Measurements from ENCODE around the gene KIAA0232. TPM values are rescaled to one million over a fixed set of nuclear protein-coding genes. Genes with fewer than 3 reads are reported as not detected.
A peak's percentile ranks its signal among the peaks of the same experiment; 100 is the strongest.

KIAA0232 gene
- total and polyA plus RNA-seq, 9 of the 15 experiments (the other 6 are each of a cell fraction or from before 2014, with no cell fraction given) = 3.5 to 17.4 (median 13.0) TPM

DNA sequence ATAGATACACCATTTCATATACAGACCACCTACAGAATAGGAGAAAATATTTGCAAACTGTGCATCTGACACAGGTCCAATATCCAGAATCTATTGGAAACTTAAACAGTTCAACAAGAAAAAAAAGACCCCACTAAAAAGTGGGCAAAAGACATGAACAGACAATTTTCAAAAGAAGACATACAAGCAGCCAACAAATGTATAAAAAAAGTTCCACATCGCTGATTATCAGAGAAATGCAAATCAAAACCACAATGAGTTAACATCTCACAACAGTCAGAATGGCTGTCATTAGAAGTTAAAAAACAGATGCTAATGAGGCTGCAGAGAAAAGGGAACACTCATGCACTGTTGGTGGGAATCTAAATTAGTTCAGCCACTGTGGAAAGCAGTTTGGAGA is 36.8 kb downstream of the KIAA0232 start:
- FAIRE-seq = no peak

More for the DNA sequence above, 36.8 kb downstream of the KIAA0232 start:
- no peak overlapping the region for H3K9ac ChIP-seq (ENCODE audit: insufficient read depth in 1 of 2, low read depth in 2 of 2, low read length in 2 of 2)
- H3K4me1 ChIP-seq (replicated peaks in 1 of 2; ENCODE audit: control insufficient read depth in 2 of 2, insufficient read depth in 2 of 2, low read length in 2 of 2) = no peaks in the 10 kb centered on the region
- ATAC-seq = no peak
- ChIA-PET POLR2A (interaction anchor here (1.0 to 1.8 kb wide), 3 partner anchors 11 to 21 kb away, joined by 3 to 5 read pairs (median 5); no protein-coding TSS in a partner anchor), CTCF (ENCODE audit: low intra/inter-chr PET ratio) (no interaction called here)
- H4K20me1 ChIP-seq (replicated peaks; ENCODE audit: control insufficient read depth, insufficient read depth, low read length) = no peaks in the 10 kb centered on the region
- H2AFZ ChIP-seq (ENCODE audit: low read depth, low read length) = no peak overlapping the region
- H3K36me3 ChIP-seq (ENCODE audit: control insufficient read depth, insufficient read depth, low read length) = peaks cover 20% of the 10 kb centered on the region
- H3K4me2 ChIP-seq (ENCODE audit: insufficient read depth, low read length) = no peak overlapping the region
- no peak overlapping the region for H3K4me3 ChIP-seq
- peaks cover 8% of the 10 kb centered on the region; the same call in 1 of the 2 replicates for H3K9me3 ChIP-seq (replicated peaks; ENCODE audit: control insufficient read depth, insufficient read depth, low read depth, low read length)
- WGBS (ENCODE audit: insufficient coverage, low coverage, missing lambda C conversion rate) = 94% methylated on average over 1 of the region's 1 CpG
- no peaks in the 10 kb centered on the region for H3K27me3 ChIP-seq (ENCODE audit: control insufficient read depth in 2 of 2, insufficient read depth in 2 of 2, low read length in 2 of 2)
- H3K9me1 ChIP-seq (ENCODE audit: control insufficient read depth, insufficient read depth, low read length) = no peaks in the 10 kb centered on the region
- BruUV-seq (replicated peaks) = no TSS peak
- H3K79me2 ChIP-seq (ENCODE audit: control insufficient read depth, insufficient read depth, low read length) = peaks cover 87% of the 10 kb centered on the region
- in situ Hi-C loops (cut with MboI) = no loop called here
- TF ChIP-seq ZNF584 (CRISPR knock-in tag; IDR thresholded peaks at IDR 0.05; ENCODE audit: low read depth) (no peak), RAD21 (CRISPR knock-in tag; conservative IDR thresholded peaks at IDR 0.05 in 1 of 2, IDR thresholded peaks at IDR 0.05 in 1 of 2) (0 out of 4 replicates have a peak, but pooled peaks of 1 of the 2 experiments have one; percentile 3), ZEB2 (IDR thresholded peaks at IDR 0.05) (no peak), TRIM24 (IDR thresholded peaks at IDR 0.05) (0 out of 4 replicates have a peak, but pooled peaks of 1 of the 2 experiments have one; percentile 17), TRIM28 (IDR thresholded peaks at IDR 0.05) (peak; percentile 50; the same call in 1 of the 2 replicates)
- TF ChIP-seq, protein P1, sequence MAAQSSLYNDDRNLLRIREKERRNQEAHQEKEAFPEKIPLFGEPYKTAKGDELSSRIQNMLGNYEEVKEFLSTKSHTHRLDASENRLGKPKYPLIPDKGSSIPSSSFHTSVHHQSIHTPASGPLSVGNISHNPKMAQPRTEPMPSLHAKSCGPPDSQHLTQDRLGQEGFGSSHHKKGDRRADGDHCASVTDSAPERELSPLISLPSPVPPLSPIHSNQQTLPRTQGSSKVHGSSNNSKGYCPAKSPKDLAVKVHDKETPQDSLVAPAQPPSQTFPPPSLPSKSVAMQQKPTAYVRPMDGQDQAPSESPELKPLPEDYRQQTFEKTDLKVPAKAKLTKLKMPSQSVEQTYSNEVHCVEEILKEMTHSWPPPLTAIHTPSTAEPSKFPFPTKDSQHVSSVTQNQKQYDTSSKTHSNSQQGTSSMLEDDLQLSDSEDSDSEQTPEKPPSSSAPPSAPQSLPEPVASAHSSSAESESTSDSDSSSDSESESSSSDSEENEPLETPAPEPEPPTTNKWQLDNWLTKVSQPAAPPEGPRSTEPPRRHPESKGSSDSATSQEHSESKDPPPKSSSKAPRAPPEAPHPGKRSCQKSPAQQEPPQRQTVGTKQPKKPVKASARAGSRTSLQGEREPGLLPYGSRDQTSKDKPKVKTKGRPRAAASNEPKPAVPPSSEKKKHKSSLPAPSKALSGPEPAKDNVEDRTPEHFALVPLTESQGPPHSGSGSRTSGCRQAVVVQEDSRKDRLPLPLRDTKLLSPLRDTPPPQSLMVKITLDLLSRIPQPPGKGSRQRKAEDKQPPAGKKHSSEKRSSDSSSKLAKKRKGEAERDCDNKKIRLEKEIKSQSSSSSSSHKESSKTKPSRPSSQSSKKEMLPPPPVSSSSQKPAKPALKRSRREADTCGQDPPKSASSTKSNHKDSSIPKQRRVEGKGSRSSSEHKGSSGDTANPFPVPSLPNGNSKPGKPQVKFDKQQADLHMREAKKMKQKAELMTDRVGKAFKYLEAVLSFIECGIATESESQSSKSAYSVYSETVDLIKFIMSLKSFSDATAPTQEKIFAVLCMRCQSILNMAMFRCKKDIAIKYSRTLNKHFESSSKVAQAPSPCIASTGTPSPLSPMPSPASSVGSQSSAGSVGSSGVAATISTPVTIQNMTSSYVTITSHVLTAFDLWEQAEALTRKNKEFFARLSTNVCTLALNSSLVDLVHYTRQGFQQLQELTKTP (IDR thresholded peaks at IDR 0.05; ENCODE audit: low read depth in 1 of 2, partially characterized antibody in 2 of 2) = peak in 1 of 2 experiments; percentile 99
- intact Hi-C loops (cut with micrococcal nuclease) = no loop called here
- H3K27ac ChIP-seq (ENCODE audit: extremely low read depth, low read depth, low read length) = no peak overlapping the region
- DNase-seq (ENCODE audit: extremely low read depth in 1 of 4, low spot score in 3 of 4) = no peak

Measured in K562 (cell line).